Measurements from ENCODE around the gene SYCP2.

Gene SYCP2

GRCh38 chr20:59832406-59833363, 100.8 kb downstream of the SYCP2 start:
- no peak for FAIRE-seq

- FAIRE-seq, result no peak
These were observed 101.5 kb downstream of the SYCP2 start for GRCh38 chr20:59831916-59832270.

- FAIRE-seq, result no peak
These were observed 102.2 kb downstream of the SYCP2 start for GRCh38 chr20:59831024-59831915.

- no peak for FAIRE-seq
These were observed 102.8 kb downstream of the SYCP2 start for GRCh38 chr20:59830665-59831023.

- no peak for FAIRE-seq
These were observed 103.4 kb downstream of the SYCP2 start for GRCh38 chr20:59829786-59830664.

GRCh38 chr20:59829054-59829785, 104.2 kb downstream of the SYCP2 start:
- no peak for FAIRE-seq

GRCh38 chr20:59828125-59829053, 105.0 kb downstream of the SYCP2 start:
- FAIRE-seq, result no peak

- FAIRE-seq, result no peak
These were observed 106.0 kb downstream of the SYCP2 start for GRCh38 chr20:59827138-59828056.

GRCh38 chr20:59825944-59826759, 107.3 kb downstream of the SYCP2 start:
- FAIRE-seq, result no peak

GRCh38 chr20:59825563-59825920, 107.9 kb downstream of the SYCP2 start:
- no peak for FAIRE-seq

- FAIRE-seq, result no peak
These were observed 108.5 kb downstream of the SYCP2 start for GRCh38 chr20:59824711-59825562.

- no peak for FAIRE-seq
These were observed 109.8 kb downstream of the SYCP2 start for GRCh38 chr20:59823491-59824259.

GRCh38 chr20:59823030-59823423, 110.4 kb downstream of the SYCP2 start:
- no peak for FAIRE-seq

- FAIRE-seq, result no peak
These were observed 111.0 kb downstream of the SYCP2 start for GRCh38 chr20:59822291-59823029.

GRCh38 chr20:59821788-59822187, 111.6 kb downstream of the SYCP2 start:
- FAIRE-seq, result no peak

- FAIRE-seq, result no peak
These were observed 112.2 kb downstream of the SYCP2 start for GRCh38 chr20:59821201-59821600.
